GM18873 (cell line): ENCODE measurements around the gene OR6B2.

Experiments used
- ATAC-seq: cut with Tn5 transposase; IDR thresholded peaks from one replicate; pipeline ENCODE4 v1.9.1; 2021; ENCODE audit warnings: mild to moderate bottlenecking, moderate library complexity, moderate number of reproducible peaks; ENCODE audit not compliant: unreplicated experiment, low FRiP score

OR6B2 gene

DNA sequence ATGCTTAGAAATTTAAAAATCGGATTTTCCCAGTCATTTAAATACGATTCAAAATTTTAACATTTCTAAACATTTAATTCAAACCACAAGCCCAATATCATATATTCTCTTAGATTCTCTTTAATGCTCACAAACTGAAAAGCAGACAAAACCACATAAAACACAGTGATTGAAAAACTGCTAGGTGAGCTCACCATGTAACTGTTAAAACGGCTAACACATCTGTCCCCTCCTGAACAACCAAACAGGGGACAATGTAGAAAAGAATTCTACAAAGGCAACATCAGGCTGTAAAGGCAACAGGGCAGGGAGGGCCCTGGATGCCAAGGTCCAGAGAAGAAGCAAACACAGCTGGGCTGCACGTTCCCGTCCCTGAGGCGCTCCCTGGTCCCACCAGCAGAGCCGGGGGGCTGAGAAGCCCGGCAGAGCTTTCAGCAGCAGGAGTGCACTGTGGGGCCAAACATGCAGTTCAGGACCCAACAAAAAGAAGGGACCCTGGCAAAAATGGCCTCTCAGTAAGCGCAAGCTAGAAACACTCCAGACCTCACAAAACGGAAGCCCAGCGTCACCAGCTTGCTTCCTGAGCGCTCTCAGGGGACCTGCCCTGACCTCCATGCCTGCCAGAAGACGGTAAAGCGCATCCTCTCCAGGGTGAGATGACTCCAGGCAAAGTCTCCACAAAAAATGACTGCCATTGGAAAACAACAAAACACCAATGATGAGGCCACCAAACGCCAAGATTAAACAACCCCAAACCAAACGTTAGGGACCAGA, 45.6 kb downstream of the OR6B2 start:
- no peak for ATAC-seq

DNA sequence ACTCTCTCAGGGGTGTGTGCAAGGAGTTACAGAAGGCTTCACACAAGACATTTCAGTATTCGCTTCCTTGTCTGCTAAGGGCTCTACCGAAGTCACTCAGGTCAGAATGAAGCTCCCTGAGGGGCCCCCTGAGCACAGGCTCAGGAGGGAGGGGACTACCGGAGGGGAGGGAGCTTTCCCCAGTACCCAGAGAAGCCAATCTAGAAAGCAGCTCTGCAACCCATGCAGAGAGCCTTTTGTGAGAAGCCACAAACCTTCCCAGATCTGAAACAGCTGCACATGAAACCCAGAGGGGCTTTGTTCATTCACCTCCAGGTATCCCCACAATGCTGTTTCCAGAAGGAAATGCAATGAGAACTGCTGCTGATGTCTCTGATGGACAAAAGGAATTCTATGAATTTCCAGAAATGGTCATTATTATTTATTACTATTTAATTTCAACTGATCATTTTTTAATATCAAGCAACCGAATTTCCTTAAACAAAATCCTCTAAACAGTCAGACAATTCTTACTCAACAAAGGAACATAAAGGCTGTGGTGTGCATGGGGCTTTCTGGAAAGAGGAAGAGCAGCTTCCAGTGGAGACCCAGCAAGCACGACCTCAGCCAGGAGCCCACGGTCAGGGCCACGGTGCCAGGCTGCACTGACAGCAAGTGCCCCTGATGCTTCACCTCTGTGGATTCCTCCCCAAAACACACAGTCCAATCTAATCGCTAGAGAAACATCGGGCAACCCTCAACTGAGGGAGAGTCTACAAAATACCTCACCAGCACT, 47.0 kb downstream of the OR6B2 start:
- no peak for ATAC-seq
